Liver (tissue), 3 donors: ENCODE data around the gene ZNF555.

ENCODE experiments used
- EGR1 ChIP-seq, 2 donors: IDR thresholded peaks; 2 replicates each; pipeline ENCODE4 v1.6.1; 2016 to 2018; ENCODE audit warnings: antibody characterized with exemption in 2 of 2, low read depth in 2 of 2
- SP1 ChIP-seq: IDR thresholded peaks from 2 replicates; pipeline ENCODE4 v1.6.1; 2018; ENCODE audit warnings: antibody characterized with exemption, mild to moderate bottlenecking
- TF ChIP-seq, protein P1 (sequence below): fragments of 150-350 bp; IDR thresholded peaks from 2 replicates; pipeline ENCODE4 v1.5.1; 2017; ENCODE audit warnings: improper control_type of control experiment, low read depth, low read length; ENCODE audit not compliant: missing input control
- donor health status: healthy.
- donor health status: healthy.

DNA sequence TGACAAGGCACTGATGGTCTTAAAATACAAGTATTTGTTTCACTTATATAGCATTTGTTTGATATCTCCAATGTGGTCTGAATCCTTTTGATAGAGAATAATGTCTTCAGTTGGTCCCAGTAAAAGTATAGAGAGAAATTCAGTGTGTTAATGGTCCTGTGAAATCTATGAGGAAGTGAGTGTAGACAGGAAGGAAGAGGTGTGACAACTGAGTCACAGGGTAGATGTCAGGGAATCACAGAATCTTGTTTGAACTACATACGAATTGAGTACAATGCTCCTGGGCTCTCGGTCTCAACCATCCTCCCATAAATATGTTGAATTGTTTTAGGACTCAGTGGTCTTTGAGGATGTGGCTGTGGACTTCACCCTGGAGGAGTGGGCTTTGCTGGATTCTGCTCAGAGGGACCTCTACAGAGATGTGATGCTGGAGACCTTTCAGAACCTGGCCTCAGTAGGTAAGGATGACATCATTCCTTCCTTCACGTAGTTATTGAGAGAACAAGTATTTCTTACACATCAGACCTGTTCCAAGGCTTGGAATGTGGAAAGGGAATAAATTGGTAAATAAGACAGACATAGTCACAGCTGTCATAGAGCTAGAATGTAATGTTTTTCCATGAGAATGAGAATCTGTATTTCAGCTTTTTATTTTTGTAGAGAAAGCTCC is 9.1 kb downstream of the ZNF555 start:
- TF ChIP-seq, protein P1, sequence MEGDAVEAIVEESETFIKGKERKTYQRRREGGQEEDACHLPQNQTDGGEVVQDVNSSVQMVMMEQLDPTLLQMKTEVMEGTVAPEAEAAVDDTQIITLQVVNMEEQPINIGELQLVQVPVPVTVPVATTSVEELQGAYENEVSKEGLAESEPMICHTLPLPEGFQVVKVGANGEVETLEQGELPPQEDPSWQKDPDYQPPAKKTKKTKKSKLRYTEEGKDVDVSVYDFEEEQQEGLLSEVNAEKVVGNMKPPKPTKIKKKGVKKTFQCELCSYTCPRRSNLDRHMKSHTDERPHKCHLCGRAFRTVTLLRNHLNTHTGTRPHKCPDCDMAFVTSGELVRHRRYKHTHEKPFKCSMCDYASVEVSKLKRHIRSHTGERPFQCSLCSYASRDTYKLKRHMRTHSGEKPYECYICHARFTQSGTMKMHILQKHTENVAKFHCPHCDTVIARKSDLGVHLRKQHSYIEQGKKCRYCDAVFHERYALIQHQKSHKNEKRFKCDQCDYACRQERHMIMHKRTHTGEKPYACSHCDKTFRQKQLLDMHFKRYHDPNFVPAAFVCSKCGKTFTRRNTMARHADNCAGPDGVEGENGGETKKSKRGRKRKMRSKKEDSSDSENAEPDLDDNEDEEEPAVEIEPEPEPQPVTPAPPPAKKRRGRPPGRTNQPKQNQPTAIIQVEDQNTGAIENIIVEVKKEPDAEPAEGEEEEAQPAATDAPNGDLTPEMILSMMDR, result no peak
- TF ChIP-seq EGR1 (IDR thresholded peaks at IDR 0.05; ENCODE audit: low read depth in 2 of 2) (no peak), SP1 (no peak)
